NCI-H1930 (cell line): ENCODE data around the gene SGMS1.
"Not testable (repeated sequence)": the region's sequence is repeated elsewhere in the genome, so short reads cannot be mapped to it uniquely, and the experiment has no call there.

Experiments used
- DNase-seq, 2 experiments: peaks; one replicate each; lab custom pipeline; 2025; lab: John Stamatoyannopoulos, UW

The SGMS1 gene

GRCh38 chr10:50580262-50580891 is 43.4 kb downstream of the SGMS1 start:
- no peak for DNase-seq

GRCh38 chr10:50579491-50580261 is 44.1 kb downstream of the SGMS1 start:
- no peak for DNase-seq

- no peak for DNase-seq
Measured at GRCh38 chr10:50578949-50579348, 44.8 kb downstream of the SGMS1 start.

GRCh38 chr10:50577681-50578350 is 45.9 kb downstream of the SGMS1 start:
- DNase-seq, result no peak

- DNase-seq, result no peak
Measured at GRCh38 chr10:50577010-50577409, 46.7 kb downstream of the SGMS1 start.

GRCh38 chr10:50576245-50576815 is 47.4 kb downstream of the SGMS1 start:
- DNase-seq, result no peak

- DNase-seq, result no peak
Measured at GRCh38 chr10:50575477-50576244, 48.1 kb downstream of the SGMS1 start.

GRCh38 chr10:50574931-50575330 is 48.8 kb downstream of the SGMS1 start:
- no peak for DNase-seq

GRCh38 chr10:50574305-50574704 is 49.5 kb downstream of the SGMS1 start:
- DNase-seq, result no peak

GRCh38 chr10:50572017-50572491 is 51.7 kb downstream of the SGMS1 start:
- DNase-seq, result no peak

GRCh38 chr10:50568750-50569149 is 55.0 kb downstream of the SGMS1 start:
- DNase-seq, result not testable (repeated sequence)

- DNase-seq, result no peak
Measured at GRCh38 chr10:50567384-50567783, 56.4 kb downstream of the SGMS1 start.

GRCh38 chr10:50566150-50566549 is 57.6 kb downstream of the SGMS1 start:
- no peak for DNase-seq

- DNase-seq, result no peak
Measured at GRCh38 chr10:50565301-50566083, 58.3 kb downstream of the SGMS1 start.

- DNase-seq, result no peak
Measured at GRCh38 chr10:50563906-50564305, 59.9 kb downstream of the SGMS1 start.

- DNase-seq, result no peak
Measured at GRCh38 chr10:50561816-50562215, 61.9 kb downstream of the SGMS1 start.

- no peak for DNase-seq
Measured at GRCh38 chr10:50561266-50561665, 62.5 kb downstream of the SGMS1 start.

- DNase-seq, result no peak
Measured at GRCh38 chr10:50560370-50560769, 63.4 kb downstream of the SGMS1 start.

GRCh38 chr10:50558371-50558770 is 65.4 kb downstream of the SGMS1 start:
- DNase-seq, result no peak

- no peak for DNase-seq
Measured at GRCh38 chr10:50557130-50557682, 66.5 kb downstream of the SGMS1 start.
